NT2/D1 (cell line): ENCODE data around the gene SRF.

Experiments
- SUZ12 ChIP-seq: IDR thresholded peaks from 2 replicates; pipeline ENCODE4 v1.6.1; 2011; ENCODE audit not compliant: insufficient read length, insufficient read depth; ENCODE audit errors: extremely low read depth
- YY1 ChIP-seq: IDR thresholded peaks from 2 replicates; pipeline ENCODE4 v1.6.1; 2011; ENCODE audit not compliant: insufficient read length, insufficient read depth
- ZNF274 ChIP-seq: IDR thresholded peaks from 2 replicates; pipeline ENCODE4 v1.6.1; 2011; ENCODE audit warnings: mild to moderate bottlenecking, low read depth, low read length

DNA sequence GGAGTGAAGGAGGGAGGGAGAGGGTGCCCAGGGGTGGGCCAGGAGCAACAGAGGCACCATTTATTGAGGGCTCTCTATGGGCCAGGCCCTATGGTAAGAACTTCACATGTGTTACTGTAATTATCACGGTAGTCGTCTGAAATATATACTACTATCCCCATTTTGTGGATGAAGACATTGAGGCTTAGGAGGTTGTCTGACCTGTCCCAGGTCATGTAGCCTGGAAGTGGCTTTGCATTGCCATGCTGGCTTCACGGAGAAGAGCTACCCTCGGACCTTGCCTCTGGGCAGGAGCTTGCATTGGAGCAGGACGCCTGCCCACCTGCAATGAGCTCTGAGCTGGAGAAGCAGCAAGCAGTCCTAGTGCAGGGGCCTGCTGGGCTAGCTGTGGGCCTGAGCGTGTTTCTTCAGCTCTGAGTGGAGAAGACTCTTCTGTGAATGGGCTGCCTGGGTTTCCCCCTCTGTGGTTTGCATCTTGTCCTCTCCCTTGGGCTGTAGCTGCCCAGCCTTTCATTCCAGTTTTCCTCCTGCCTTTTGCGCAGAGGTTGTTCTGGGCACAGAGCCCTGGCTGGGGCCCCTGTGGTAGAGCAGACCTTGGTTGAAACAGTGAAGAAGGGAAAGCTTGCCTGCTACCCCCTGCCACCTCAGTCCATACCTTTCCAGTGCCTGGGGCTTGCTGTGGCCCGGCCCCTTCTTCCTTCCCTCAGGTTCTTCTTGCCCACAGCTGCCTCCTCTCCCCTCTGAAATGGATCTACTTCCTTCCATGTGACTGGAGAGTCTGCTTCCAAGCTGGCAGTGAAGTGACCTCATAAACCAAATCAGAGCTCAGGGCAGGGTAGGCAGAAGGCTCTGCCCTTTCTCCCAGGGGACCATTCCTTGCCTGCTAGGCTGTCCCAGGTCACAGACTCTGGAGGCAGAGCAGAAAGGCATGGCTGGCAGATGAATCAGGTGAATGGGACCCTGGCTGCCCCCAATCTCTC, 24.1 kb upstream of the SRF start:
- TF ChIP-seq YY1, result no peak
- TF ChIP-seq SUZ12, result no peak
- no peak for TF ChIP-seq ZNF274
